Stimulated activated CD4-positive, alpha-beta T cell treated with anti-CD3 and anti-CD28 coated beads, Interleukin-2, amount 100 ng/mL, for 4 hours (primary cell): ENCODE results near the gene MRPL32.
"Not testable (repeated sequence)": the region's sequence is repeated elsewhere in the genome, so short reads cannot be mapped to it uniquely, and the experiment has no call there.

Experiments
- DNase-seq: peaks from one replicate; pipeline ENCODE4 v3.0.0-alpha.2; 2020; ENCODE audit warnings: low read depth

MRPL32 gene

DNA sequence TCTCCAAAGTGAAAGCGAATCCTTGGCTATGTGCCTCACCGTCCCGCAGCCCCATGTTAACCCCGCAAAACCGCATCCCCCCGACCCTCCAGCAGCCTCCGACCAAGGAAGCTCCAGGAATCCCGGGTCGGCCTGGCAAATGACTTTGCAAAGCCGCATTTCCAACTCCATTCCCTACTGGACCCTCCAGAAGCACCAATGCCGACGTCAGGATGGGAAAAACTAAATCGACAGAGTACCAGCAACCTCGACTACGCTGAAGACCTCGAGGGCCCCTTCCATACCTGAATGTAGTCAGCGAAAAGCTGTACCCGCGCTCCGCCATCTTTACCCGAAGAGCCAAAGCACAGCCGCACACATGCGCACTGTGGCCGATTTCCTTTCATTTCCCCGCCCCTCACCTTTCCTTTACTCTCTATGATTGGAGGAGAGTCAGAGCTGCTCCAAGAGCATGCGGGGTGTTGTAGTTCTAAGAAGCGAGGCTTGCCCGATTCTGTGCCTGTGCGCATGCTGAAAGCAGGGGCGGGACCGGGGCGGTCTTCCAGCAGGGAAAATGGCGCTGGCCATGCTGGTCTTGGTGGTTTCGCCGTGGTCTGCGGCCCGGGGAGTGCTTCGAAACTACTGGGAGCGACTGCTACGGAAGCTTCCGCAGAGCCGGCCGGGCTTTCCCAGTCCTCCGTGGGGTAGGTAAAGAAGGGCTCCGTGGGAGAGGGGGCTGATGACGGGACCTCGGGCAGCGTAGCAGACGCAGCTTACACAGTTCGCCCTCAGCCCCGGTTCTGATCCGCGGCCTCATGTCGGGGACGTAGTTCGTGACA is at the start of gene MRPL32, which contains the start of gene PSMA2:
Gene MRPL32, plus strand, starts transcription at position 543 of the 818 bp plus-strand sequence. Its CDS starts 11 bp downstream, at position 554.
Gene PSMA2, minus strand, starts transcription at position 341 of the 818 bp plus-strand sequence. Its CDS starts 16 bp downstream, at position 325.
- peak; percentile 92 for DNase-seq

DNA sequence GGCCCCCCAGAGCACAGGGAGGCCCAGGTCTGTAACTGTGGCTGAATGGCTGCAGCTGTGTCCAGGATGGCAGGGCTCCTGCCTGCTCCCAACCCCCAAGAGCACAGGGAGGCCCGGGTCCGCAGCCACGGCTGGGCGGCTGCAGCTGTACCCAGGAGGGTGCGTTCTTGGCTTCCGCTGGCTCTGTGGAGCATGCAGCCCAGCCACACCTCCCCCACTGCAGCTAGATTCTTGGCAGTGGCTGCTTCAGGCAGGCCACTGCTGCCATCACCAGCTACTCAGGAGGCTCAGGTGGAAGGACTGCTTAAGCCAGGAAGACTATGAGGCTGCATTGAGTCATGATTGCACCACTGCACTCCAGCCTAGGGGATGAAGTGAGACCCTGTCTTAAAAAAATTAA is 48.2 kb upstream of the MRPL32 start:
- no peak for DNase-seq

DNA sequence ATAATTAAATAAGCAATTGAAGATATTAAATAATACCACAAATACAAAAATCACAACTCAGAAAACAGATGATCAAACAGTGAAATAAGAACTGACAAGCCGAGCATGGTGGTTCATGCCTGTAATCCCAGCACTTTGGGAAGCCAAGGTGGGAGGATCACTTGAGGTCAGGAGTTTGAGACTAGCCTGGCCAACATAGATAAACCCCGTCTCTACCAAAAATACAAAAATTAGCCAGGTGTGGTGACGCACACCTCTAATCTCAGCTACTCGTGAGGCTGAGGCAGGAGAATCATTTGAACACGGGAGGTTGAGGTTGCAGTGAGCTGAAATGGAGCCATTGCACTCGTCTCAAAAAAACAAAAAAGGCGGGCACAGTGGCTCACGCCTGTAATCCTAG is 47.0 kb upstream of the MRPL32 start:
- not testable (repeated sequence) for DNase-seq

DNA sequence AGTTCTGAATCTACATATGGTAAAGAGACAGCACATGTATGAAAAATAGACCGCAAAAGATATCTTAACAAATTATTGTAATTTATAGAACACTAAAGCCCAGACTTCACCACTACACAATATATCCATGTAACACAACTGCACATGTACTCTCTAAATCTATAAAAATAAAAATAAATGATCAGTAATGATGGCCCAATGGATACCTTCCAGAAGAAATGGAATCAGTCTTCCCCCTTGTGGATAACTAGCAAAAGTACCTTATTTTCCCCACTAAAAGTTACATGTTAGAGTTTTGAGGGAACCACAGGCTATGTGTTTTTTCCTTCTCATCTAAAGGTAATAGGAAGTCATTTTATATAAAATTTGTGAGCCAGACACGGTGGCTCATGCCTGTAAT is 46.0 kb upstream of the MRPL32 start:
- DNase-seq: no peak

DNA sequence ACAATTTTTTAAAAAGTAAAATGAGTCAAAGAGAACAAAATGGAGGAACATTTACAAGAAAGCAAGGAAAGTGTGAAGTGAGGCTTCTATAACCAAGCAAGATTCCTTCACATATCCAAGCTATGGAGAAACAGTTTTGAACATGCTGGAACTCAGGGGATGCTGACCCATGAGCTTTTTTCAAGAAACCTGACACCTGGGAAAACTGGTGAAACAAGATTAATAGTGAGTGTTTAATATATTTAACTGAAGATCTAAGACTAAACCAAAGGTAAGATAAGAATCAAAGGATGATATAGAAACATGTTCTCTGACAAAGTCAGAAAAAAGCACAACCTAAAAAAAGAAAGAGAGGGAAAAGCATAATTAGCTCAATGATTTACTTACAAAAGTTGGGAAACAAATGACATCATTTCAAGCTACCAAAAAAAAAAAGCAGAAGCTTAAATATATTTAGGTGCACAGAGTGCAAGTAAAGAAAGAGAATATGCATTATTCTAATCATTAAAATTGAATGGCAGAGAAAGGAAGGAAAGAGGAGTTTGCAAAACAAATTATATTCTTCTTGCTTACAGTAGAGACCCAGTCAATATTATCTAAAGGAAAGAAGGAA is 45.2 kb upstream of the MRPL32 start:
- no peak for DNase-seq

DNA sequence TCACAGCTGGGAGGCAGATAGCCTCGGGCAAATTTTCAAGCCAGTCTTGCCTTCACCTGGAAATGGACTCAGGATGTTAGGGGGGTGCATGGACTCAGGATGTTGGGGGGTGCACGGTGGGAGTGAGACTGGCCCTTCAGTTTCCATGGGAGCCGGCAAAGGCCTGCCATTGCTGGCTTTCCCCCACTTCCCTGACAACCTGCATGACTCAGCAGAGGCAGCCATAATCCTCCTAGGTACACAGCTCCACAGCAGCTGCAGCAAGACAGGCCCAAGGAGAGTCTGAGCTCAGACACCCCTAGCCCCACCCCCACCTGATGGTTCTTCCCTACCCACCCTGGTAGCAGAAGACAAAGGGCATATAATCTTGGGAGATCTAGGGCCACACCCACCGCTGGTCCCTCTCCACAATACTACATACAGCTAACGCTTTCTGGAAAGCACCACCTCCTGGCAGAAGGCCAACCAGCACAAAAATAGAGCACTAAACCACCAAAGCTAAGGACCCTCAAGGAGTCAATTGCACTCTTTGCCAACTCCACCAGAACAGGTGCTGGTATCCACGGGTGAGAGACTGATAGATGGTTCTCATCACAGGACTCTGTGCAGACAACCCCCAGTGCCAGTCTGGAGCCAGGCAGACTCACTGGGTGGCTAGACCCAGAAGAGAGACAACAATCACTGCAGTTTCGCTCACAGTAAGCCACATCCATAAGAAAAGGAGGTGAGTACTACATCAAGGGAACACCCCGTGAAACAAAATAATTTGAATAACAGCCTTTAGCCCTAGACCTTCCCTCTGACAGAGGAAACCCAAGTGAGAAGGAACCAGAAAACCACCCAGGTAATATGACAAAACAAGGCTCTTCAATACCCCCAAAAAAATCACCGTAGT is 38.6 kb upstream of the MRPL32 start:
- DNase-seq: no peak

DNA sequence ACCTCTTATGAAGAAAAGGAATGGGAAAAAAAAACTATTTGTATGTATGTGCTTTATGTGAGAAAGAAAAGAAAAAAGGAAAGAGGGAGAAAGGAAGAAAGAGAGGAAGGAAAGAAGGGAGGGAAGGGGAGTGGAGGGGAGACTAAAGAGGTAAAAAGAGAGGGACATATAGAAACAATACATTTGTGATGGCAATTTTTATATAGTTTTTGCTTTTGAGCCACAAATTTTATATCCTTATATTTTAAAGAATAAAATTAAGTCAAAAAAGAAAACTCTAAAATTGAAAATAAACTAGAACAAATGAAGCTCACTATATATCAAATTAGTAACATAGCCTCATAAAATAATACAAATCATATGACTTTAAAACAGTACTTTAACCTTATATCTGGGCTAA is 31.3 kb upstream of the MRPL32 start:
- DNase-seq: no peak

DNA sequence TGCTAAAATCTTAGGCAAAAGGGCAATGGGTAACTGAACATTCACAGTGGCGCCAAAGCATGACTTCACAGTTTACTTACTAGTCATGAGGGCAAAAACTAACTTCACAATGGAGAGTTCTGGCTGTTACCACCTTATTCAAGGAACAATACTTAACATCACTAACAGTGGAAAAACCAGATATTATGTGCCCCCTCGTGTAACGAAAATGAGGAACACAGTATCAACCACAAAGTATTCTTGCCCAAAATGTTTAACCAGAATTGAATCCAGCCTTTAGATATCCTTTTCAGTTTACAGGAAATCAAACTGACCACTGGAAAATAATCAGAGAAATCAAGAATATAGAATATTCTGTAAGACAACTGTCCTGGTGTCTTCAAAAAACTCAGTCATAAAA is 29.8 kb upstream of the MRPL32 start:
- DNase-seq: no peak

DNA sequence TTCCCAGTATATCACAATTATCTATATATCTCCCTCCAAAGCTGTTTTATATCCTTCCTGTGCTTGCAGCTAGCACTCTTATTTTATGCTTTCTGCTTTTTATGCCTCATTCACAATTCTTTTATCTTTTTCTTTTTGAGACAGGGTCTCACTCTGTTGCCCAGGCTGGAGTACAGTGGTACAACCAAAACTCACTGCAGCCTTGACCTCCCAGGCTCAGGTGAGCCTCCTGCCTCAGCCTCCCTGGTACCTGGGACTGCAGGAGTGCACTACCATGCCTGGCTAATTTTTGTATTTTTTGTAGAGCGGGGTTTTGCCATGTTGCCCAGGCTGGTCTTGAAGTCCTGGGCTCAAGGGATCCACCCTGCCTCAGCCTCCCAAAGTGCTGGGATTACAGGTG is 26.0 kb upstream of the MRPL32 start:
- DNase-seq: no peak

DNA sequence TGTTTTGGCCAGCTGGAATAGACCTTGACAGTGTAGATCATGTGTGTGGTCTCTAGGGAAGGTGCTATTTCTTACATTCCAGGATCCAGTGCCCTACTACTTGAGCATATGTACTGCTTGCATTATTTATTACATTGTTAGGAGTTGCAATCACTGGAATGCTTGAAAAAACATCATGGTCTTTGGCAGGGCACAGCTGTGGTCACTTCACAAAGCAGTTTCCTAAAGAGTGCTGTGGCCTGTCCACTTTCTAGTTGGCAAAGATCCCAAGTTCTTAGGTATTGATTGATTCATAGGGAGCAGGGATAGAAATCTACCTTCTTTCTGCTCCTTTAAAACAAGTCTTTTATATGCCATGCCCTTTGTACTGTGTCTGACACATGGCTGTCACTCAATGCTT is 24.9 kb upstream of the MRPL32 start:
- DNase-seq: no peak

DNA sequence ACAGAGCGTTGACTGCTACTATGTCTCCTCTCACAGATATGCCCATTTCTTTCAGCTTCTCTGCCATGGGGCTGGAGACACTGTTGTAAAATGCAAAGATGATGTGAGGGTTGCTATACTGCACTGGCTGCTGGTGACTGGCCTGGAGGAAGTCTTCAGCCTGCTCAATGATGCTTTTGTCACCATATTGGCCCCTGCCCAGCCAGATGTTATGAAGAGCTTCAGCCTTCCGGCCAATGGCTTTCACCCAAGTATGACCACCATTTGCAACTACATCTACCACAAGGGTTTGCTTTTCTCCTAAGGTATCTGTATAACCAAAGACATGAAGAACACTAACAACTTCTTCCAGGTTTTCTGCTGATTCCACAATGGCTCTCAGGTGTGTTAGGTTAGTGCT is 21.9 kb upstream of the MRPL32 start:
- no peak for DNase-seq

DNA sequence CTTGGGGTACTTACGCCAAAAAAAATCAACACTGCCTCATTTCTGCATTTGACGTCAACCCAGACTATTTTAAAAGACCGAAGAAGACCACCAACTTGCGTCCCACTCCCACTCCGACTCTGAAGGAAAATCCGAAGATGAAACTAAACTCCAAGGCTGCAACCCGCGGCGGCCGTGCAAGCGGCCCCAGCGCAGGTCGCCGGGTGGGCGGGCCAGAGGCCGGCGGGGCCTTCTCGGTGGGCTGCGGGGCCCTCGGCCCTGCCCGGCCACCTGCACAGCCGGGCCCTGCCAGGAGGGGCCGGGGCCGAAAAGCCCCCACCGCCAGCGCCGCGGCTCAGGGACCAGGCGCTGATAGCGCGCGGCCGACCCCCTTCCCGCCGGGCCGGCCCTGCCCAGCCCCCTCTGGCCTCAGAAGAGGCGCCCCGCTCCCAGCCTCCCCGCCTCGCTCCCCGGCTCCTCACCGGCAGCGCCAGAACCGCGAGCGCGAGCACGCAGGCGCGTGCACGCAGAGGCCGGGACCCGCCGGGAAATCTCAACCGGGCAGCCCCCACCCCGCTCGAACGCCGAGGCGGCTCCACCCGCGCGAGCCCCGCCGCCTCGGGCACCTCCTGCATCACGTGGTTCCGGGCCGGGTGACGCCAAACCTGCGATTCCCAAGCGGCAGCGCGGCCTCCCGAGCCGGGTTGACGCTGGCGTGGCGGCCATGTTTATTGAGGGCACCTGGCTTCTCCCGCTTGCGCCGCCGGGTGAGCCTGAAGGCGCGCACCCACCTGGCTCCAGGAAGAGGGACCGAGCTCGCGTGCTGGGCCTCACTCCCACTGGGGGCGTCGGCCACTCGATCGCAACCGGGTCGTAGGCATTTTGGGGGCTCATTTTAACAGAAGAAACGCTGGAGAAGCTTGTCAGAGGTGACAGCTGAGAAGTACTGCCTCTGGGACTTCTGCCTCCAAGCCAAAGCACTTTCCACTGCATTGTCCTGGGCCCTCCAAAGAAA is 20.4 kb upstream of the MRPL32 start, which contains the start of gene C7orf25:
Gene C7orf25, minus strand, starts transcription at position 617 of the 994 bp plus-strand sequence. CDS start 1,170 bp downstream, outside the sequence.
- peak; percentile 93 for DNase-seq

DNA sequence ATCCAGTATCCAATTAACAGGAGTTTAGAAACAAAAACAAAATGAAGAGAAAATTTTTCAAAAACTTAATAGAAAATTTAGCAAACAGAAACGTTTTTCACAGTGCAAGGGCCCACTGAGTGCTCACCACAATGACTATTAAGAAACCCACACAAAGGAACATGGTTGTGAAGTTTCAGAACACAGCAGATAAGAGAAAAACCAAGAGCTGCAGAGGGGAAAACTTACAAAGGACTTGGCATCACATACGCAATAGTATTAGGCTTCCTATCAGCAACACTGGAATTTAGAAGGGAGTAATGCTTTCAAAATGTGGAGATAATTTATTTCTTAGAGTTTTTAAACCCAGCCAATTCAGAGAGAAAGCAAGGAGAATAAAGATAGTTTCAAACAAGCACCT is 18.6 kb upstream of the MRPL32 start:
- DNase-seq: no peak

DNA sequence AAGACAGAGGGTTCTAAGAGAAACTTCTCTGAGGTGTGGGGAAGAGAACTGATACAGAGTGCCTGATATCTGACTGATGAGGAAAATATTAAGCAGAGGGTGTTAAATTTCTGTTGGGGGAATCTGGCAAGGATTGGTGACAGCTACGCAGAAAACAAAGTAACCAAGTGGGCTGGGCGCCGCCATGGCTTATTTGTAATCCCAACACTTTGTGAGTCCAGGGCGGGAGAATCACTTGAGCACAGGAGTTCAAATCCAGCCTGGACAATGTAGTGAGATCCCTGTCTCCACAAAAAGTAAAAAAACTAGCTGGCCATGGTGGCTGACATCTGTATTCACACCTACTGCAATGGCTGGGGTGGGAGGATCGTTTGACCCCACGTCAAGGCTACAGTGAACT is 18.2 kb upstream of the MRPL32 start:
- DNase-seq: no peak

DNA sequence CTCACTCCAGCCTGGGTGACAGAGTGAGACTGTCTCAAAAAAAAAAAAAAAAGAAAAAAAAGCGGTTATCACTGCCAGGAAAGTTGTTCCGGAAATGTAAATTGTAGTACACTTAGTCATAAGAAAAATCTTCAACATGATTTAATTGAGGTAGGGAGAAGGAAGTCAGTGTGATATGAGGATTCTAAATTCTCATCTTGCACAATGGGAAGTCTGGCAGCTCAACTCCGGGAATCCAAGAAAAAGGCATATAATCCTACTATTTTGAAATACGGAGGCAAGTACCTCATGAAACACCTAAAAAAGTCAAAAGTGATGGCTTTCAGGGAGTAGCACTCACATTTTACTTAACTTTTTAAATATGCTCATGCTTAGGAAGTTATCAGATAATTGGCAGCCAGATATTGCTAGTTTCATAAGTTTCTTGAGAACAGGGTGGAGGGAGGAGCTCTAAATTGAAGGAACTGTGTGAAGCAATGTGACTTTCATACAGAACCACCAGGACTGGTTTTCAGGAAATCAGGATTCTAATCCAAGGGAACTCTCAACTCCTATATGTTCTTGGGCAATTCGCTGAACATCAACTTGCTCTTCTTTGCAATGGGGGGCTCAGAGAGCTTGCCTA is 17.6 kb upstream of the MRPL32 start:
- DNase-seq: no peak

DNA sequence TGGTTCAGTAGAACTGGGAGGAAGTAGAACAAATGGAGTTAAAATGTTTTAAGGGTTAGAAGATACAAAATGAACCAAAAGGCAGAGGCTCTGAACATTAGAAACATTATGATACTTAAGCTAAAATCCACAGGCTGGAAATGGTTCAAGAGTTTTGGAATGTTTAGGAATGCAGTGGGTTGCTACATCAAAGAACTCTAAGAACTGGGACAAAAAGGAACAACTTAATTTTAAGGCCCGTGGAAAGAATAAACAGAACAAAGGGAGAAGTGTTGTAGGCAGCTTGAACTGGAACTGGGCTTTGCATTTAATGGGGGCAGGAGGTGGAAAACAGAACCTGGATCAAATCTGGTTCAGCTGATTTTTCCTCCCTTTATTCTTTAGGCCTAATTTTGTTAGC is 16.8 kb upstream of the MRPL32 start:
- DNase-seq: no peak

DNA sequence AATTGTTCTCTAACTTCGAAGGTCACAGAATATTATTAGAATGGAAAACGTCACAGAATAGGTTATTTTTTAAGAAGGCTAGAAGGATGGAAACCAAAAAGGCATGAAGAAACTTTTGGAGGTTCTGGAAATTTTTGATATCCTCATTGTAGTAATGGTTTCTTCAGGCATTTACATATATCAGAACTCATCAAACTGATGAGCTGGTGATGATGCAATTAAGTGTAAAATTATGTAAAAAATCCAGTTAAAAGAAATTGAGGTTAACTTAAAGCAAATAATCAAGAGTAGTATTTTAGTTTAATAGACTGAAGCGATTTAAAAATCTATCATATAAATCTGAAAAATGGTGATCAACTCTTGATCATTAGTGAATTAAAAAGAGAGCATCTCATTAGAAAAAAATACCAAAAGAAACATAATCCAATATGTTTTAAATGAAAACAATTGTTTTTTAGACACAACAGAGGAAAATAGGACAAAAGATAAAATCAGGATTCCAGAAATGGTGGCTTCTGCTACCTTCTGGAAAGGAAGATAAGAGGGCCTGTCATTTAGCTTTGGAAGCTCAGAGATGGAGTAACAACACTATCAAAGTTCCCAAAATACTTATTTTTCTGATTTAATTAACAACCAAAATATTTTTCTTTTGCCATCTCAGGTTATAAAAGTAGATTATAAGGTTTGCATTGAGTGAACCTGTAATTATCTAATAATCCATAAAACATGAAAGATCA is 10.0 kb upstream of the MRPL32 start:
- no peak for DNase-seq

DNA sequence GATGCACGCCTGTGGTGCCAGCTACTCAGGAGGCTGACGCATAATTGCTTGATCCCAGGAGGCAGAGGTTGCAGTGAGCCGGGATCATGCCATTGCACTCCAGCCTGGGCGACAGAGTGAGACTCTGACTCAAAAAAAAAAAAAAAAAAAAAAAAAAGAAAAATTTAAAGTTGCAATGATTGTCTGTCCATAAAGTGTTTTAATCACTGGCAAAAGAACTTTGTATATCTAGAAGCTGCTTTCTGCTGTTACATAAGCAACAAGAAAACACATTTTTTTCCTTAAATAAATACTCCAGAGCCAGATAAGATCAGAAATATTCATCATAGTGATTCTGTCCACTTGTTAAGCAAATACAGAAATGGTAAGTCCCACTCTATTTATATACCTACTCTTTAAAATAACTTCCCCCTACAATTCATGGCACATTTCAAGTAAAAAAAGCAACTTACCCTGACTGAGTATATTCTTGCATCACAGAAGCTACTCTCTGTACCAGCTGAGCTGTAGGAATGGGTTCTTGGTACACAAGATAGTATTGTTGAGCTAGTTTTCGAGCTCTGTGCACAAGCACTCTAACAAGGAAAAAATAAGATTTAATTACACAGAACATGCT is 7.8 kb upstream of the MRPL32 start:
- DNase-seq: no peak

DNA sequence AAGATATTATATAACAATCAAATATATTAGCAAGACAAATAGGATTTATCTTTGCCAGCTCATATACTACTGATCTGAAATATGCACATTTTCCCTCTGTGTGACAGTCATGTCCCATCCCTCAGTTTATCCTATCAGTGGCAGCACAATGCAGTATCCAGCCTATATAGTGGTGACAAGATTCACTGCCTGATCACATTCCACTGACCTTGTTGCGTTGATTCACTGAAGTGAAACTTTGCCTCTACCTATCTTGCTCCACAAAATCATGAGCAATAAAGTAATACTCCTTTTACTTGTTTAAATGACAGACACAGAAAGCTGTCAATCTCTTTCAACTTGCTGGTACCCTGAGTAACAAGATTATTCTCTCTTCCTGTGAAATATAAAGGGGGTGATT is 6.5 kb upstream of the MRPL32 start:
- no peak for DNase-seq

DNA sequence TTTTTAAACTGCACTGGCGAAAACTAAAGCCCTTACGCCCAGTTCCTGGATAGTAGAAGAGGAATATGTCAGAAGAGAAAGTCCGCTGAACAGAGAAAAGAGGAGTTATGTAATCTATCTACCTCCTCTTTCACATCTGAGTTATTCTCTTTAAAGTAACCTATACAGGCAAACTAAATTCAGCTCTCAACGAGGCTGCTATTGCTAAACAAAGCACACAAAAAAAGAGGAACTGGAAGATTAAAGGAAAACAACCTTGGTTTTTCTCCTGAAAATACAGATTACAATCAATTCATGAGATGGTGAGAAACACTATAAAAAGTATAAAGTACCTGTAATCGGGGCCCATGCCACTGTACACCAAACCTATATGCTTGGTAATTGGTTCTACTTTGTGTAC is 6.0 kb upstream of the MRPL32 start:
- no peak for DNase-seq
